Sigmoid colon (tissue), 7 donors: Measurements from ENCODE around the gene HPS3. TPM values are rescaled to one million over a fixed set of nuclear protein-coding genes. Genes with fewer than 3 reads are reported as not detected.
"Not testable (repeated sequence)": the region's sequence is repeated elsewhere in the genome, so short reads cannot be mapped to it uniquely, and the experiment has no call there.

Experiments
- DNase-seq: peaks from one replicate; pipeline ENCODE4 v3.0.0-alpha.2; 2019
- H3K27ac ChIP-seq, 4 donors: fragments of 200-600 bp; sonication (generic); one replicate each; pipeline ENCODE4 v1.5.1; 2016 to 2019; ENCODE audit warnings: mild to moderate bottlenecking in 1 of 4
- H3K27me3 ChIP-seq, 3 donors: fragments of 200-600 bp; sonication (generic); one replicate each; pipeline ENCODE4 v1.5.1; 2019; ENCODE audit warnings: mild to moderate bottlenecking in 1 of 3
- H3K36me3 ChIP-seq, 4 donors: fragments of 200-600 bp; sonication (generic); one replicate each; pipeline ENCODE4 v1.5.1; 2016 to 2019
- H3K4me1 ChIP-seq, 4 donors: fragments of 200-600 bp; sonication (generic); one replicate each; pipeline ENCODE4 v1.5.1; 2017 to 2019
- H3K4me3 ChIP-seq, 4 donors: fragments of 200-600 bp; sonication (generic); one replicate each; pipeline ENCODE4 v1.5.1; 2017 to 2019; ENCODE audit warnings: mild to moderate bottlenecking in 2 of 4, moderate library complexity in 1 of 4
- H3K9me3 ChIP-seq, 4 donors: fragments of 200-600 bp in 3 of 4; sonication (generic) in 3 of 4; one replicate each; pipeline versions ENCODE4 v1.5.1 to v1.6.1; 2013 to 2019
- CTCF ChIP-seq, 4 experiments: fragments of 450-650 bp in 3 of 4; fragments of 200-600 bp in 1 of 4; IDR thresholded peaks; one replicate each; pipeline ENCODE4 v1.5.1; 2016 to 2019; ENCODE audit warnings: antibody characterized with exemption in 4 of 4, mild to moderate bottlenecking in 3 of 4, moderate library complexity in 2 of 4
- EP300 ChIP-seq, 4 donors: sonication (generic); formaldehyde crosslinking; IDR thresholded peaks; one replicate each; pipeline ENCODE4 v1.6.1; 2017; ENCODE audit warnings: antibody characterized with exemption in 4 of 4
- POLR2A ChIP-seq, 2 donors: fragments of 450-650 bp; IDR thresholded peaks; one replicate each; pipeline ENCODE4 v1.6.1; 2016; ENCODE audit warnings: antibody characterized with exemption in 2 of 2, mild to moderate bottlenecking in 2 of 2, moderate library complexity in 2 of 2
- POLR2AphosphoS5 ChIP-seq, 4 donors: sonication (generic); formaldehyde crosslinking; IDR thresholded peaks; one replicate each; pipeline ENCODE4 v1.6.1; 2017; ENCODE audit warnings: antibody characterized with exemption in 4 of 4
- WGBS, 2 donors: extraction: QIAGEN DNeasy Blood & Tissue Kit; methylation state at CpG; one replicate each; pipeline ENCODE4 v1.1.7; 2013; 5-methylcytosine and 5-hydroxymethylcytosine counted together
- intact Hi-C: fragments of 100-400 bp; cut with DNase I; formaldehyde crosslinking; loops from one replicate; pipeline ENCODE4 v1.15.1; 2023
- polyA plus RNA-seq, 3 donors: library from polyadenylated mRNA; stranded (reverse); fragments of 200-250 nt; gene quantifications; one replicate each; pipeline ENCODE4 v1.2.3, GENCODE V29; 2013
- total RNA-seq, 4 donors: library from RNA; depleted of rRNA; stranded (reverse); fragments of >200 nt; gene quantifications; one replicate each; pipeline ENCODE4 v1.1.0, GENCODE V29; 2016
- donor health status: healthy with polysubstance abuse.
- donor health status: Bipolar disorder and iron deficiency.
- donor health status: healthy.

The HPS3 gene
- total and polyA plus RNA-seq, 7 donors: 7.8 to 25.3 (median 14.8) TPM

- Histone ChIP-seq H3K9me3 (no peaks in the 10 kb centered on the region), H3K36me3 (no peaks in the 10 kb centered on the region), H3K27ac (no peak overlapping the region), H3K27me3 (no peaks in the 10 kb centered on the region), H3K4me3 (no peak overlapping the region), H3K4me1 (peaks cover 0 to 4% (median 0%) of the 10 kb centered on the region in 4 donors)
- intact Hi-C loops: no loop called here
- TF ChIP-seq CTCF (IDR thresholded peaks at IDR 0.05) (no peak), POLR2AphosphoS5 (IDR thresholded peaks at IDR 0.05) (no peak), EP300 (IDR thresholded peaks at IDR 0.05) (no peak), POLR2A (IDR thresholded peaks at IDR 0.05) (no peak)
- DNase-seq: no peak
- WGBS, 2 donors: 86 to 88% methylated on average over 4 of the region's 4 CpGs
Observed at GRCh38 chr3:149209431-149209830, 80.0 kb downstream of the HPS3 start.

- H3K36me3 ChIP-seq: no peaks in the 10 kb centered on the region
- no peak for TF ChIP-seq CTCF (IDR thresholded peaks at IDR 0.05)
- TF ChIP-seq POLR2A (IDR thresholded peaks at IDR 0.05): no peak
- TF ChIP-seq EP300 (IDR thresholded peaks at IDR 0.05): no peak
- no peak for TF ChIP-seq POLR2AphosphoS5 (IDR thresholded peaks at IDR 0.05)
- WGBS, 2 donors: 34 to 68% methylated on average over 1 of the region's 1 CpG
- H3K27ac ChIP-seq: no peak overlapping the region
- intact Hi-C loops: no loop called here
- no peaks in the 10 kb centered on the region for H3K27me3 ChIP-seq
- H3K4me1 ChIP-seq: peaks cover 0 to 4% (median 0%) of the 10 kb centered on the region in 4 donors
- no peaks in the 10 kb centered on the region for H3K9me3 ChIP-seq
- no peak overlapping the region for H3K4me3 ChIP-seq
- DNase-seq: no peak
Observed at GRCh38 chr3:149212386-149212785, 82.9 kb downstream of the HPS3 start.

GRCh38 chr3:149214702-149215101 is 85.3 kb downstream of the HPS3 start:
- TF ChIP-seq EP300 (IDR thresholded peaks at IDR 0.05): no peak
- no peak for TF ChIP-seq POLR2AphosphoS5 (IDR thresholded peaks at IDR 0.05)
- H3K4me1 ChIP-seq: no peaks in the 10 kb centered on the region
- H3K9me3 ChIP-seq: no peaks in the 10 kb centered on the region
- no peak overlapping the region for H3K4me3 ChIP-seq
- no peak for DNase-seq
- no peaks in the 10 kb centered on the region for H3K27me3 ChIP-seq
- intact Hi-C loops: no loop called here
- 21 to 60% methylated on average over 1 of the region's 1 CpG for WGBS, 2 donors
- H3K36me3 ChIP-seq: no peaks in the 10 kb centered on the region
- no peak overlapping the region for H3K27ac ChIP-seq

- TF ChIP-seq EP300 (IDR thresholded peaks at IDR 0.05) (no peak), POLR2A (IDR thresholded peaks at IDR 0.05) (no peak)
- Histone ChIP-seq H3K27me3 (no peaks in the 10 kb centered on the region), H3K9me3 (no peaks in the 10 kb centered on the region), H3K27ac (no peak overlapping the region), H3K36me3 (no peaks in the 10 kb centered on the region), H3K4me3 (no peak overlapping the region), H3K4me1 (peaks cover 0 to 2% (median 0%) of the 10 kb centered on the region in 4 donors)
- WGBS, 2 donors: 57 to 79% methylated on average over 2 of the region's 2 CpGs
- intact Hi-C loops: no loop called here
- no peak for DNase-seq
Observed at GRCh38 chr3:149215515-149215914, 86.1 kb downstream of the HPS3 start.

GRCh38 chr3:149216193-149216869 is 86.9 kb downstream of the HPS3 start:
- Histone ChIP-seq H3K27ac (no peak overlapping the region), H3K4me1 (peaks cover 0 to 2% (median 0%) of the 10 kb centered on the region in 4 donors), H3K9me3 (no peaks in the 10 kb centered on the region), H3K27me3 (no peaks in the 10 kb centered on the region), H3K36me3 (no peaks in the 10 kb centered on the region), H3K4me3 (no peak overlapping the region)
- TF ChIP-seq CTCF (IDR thresholded peaks at IDR 0.05): no peak
- no peak for TF ChIP-seq POLR2A (IDR thresholded peaks at IDR 0.05)
- no peak for TF ChIP-seq POLR2AphosphoS5 (IDR thresholded peaks at IDR 0.05)
- TF ChIP-seq EP300 (IDR thresholded peaks at IDR 0.05): no peak
- 17 to 61% methylated on average over 4 of the region's 4 CpGs for whole genome bisulfite sequencing, 2 donors
- intact Hi-C loops: no loop called here
- no peak for DNase-seq

- no peaks in the 10 kb centered on the region for H3K36me3 ChIP-seq
- no peak overlapping the region for H3K27ac ChIP-seq
- WGBS, 2 donors: 89 to 92% methylated on average over 5 of the region's 5 CpGs
- H3K4me3 ChIP-seq: no peak overlapping the region
- peaks cover 0 to 2% (median 0%) of the 10 kb centered on the region in 4 donors for H3K4me1 ChIP-seq
- no peaks in the 10 kb centered on the region for H3K27me3 ChIP-seq
- intact Hi-C loops: no loop called here
- no peaks in the 10 kb centered on the region for H3K9me3 ChIP-seq
- DNase-seq: no peak
- TF ChIP-seq EP300 (IDR thresholded peaks at IDR 0.05) (no peak), CTCF (IDR thresholded peaks at IDR 0.05) (no peak), POLR2AphosphoS5 (IDR thresholded peaks at IDR 0.05) (no peak)
Observed at GRCh38 chr3:149217347-149217746, 87.9 kb downstream of the HPS3 start.

- DNase-seq, intact Hi-C loops, H3K9me3 ChIP-seq, H3K4me3 ChIP-seq, H3K4me1 ChIP-seq, H3K27ac ChIP-seq, H3K27me3 ChIP-seq, H3K36me3 ChIP-seq: not testable (repeated sequence)
- WGBS, 2 donors: 89 to 100% methylated on average over 1 of the region's 1 CpG
Observed at GRCh38 chr3:149219380-149220121, 90.1 kb downstream of the HPS3 start.
